AG09309 (cell line): ENCODE data around the gene ZSWIM6.

Source experiments
- DNase-seq: peaks from one replicate; pipeline ENCODE4 v3.0.0-alpha.2; 2010; ENCODE audit warnings: low read depth
- H3K4me3 ChIP-seq: 2 replicates; pipeline ENCODE4 v1.5.1; 2011; ENCODE audit warnings: mild to moderate bottlenecking, low read depth, low read length, moderate library complexity; ENCODE audit not compliant: control insufficient read depth
- TF ChIP-seq, protein P1 (sequence below): IDR thresholded peaks from 2 replicates; pipeline ENCODE4 v1.5.1; 2011; ENCODE audit warnings: mild to moderate bottlenecking, low read depth, low read length, inconsistent platforms; ENCODE audit not compliant: insufficient read depth, control insufficient read depth; ENCODE audit errors: missing control alignments

The ZSWIM6 gene

GRCh38 chr5:61465496-61465895, 133.4 kb downstream of the ZSWIM6 start:
- no peak overlapping the region for H3K4me3 ChIP-seq
- TF ChIP-seq, protein P1, sequence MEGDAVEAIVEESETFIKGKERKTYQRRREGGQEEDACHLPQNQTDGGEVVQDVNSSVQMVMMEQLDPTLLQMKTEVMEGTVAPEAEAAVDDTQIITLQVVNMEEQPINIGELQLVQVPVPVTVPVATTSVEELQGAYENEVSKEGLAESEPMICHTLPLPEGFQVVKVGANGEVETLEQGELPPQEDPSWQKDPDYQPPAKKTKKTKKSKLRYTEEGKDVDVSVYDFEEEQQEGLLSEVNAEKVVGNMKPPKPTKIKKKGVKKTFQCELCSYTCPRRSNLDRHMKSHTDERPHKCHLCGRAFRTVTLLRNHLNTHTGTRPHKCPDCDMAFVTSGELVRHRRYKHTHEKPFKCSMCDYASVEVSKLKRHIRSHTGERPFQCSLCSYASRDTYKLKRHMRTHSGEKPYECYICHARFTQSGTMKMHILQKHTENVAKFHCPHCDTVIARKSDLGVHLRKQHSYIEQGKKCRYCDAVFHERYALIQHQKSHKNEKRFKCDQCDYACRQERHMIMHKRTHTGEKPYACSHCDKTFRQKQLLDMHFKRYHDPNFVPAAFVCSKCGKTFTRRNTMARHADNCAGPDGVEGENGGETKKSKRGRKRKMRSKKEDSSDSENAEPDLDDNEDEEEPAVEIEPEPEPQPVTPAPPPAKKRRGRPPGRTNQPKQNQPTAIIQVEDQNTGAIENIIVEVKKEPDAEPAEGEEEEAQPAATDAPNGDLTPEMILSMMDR, result no peak
- no peak for DNase-seq

- no peak for DNase-seq
- TF ChIP-seq, protein P1, result no peak
- H3K4me3 ChIP-seq, result no peak overlapping the region
These were observed 134.0 kb downstream of the ZSWIM6 start for GRCh38 chr5:61466017-61466416.

GRCh38 chr5:61467766-61468482, 135.9 kb downstream of the ZSWIM6 start:
- TF ChIP-seq, protein P1, result no peak
- no peak overlapping the region for H3K4me3 ChIP-seq
- no peak for DNase-seq

GRCh38 chr5:61468483-61468865, 136.4 kb downstream of the ZSWIM6 start:
- no peak for DNase-seq
- H3K4me3 ChIP-seq, result no peak overlapping the region
- TF ChIP-seq, protein P1, result no peak

DNA sequence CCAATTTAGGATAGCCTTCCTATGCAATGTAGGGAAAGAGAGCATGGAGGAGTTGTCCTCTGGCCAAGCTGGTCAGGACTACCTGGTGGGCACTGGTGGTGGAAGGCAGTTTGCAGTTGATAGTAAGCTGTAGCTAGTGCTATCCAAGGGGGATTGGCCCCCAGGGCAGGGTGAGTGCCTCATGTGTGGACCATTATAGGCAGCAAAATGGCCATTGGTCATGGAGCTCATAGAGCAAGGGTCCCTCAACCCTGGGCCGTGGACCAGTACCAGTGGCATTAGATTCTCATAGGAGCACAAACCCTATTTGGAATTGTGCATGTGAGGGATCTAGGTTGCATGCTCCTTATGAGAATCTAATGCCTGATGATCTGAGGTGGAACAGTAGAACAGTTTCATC, 139.3 kb downstream of the ZSWIM6 start:
- H3K4me3 ChIP-seq, result no peak overlapping the region
- DNase-seq, result no peak
- TF ChIP-seq, protein P1, result no peak

DNA sequence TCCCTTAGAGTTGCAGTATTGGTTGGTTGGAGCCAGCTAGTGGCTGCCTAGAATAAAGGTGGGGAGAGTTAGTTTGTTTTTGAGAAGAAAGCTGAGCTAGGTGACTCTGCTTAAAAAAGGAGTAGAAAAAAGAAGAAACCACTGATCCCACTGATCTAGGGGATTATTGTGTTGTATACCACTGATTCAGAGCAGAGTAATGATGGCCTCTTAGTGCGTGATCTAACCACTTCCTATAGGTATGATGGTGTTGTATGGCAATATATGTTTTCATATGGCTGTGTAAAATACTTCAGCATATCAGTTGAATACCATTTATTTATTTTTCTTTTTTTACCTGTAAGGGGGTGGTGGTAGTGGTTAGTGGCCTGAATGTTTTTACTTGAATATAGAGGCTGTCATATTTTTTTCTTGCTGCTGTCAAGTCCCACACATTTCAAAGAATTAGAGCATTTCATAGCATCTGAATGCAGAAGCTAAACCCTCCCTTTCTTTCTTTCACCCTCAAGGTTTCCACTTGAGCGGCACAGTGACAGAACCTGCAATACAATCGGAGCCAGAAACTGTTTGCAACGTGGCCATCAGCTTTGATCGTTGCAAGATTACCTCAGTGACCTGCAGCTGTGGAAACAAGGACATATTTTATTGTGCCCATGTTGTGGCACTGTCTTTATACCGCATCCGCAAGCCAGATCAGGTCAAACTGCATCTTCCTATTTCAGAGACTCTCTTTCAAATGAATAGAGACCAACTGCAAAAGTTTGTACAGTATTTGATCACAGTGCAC, 140.3 kb downstream of the ZSWIM6 start:
- no peak overlapping the region for H3K4me3 ChIP-seq
- TF ChIP-seq, protein P1, result no peak
- DNase-seq, result no peak
